ENCODE results near the gene KLHL34.

KLHL34 gene

GRCh38 chrX:21700967-21701366 is 42.8 kb upstream of the KLHL34 start:
- H2AFZ ChIP-seq (ENCODE audit: low read length): no peak overlapping the region
- H3K79me2 ChIP-seq (ENCODE audit: insufficient read depth, low read length): no peaks in the 10 kb centered on the region
- no peaks in the 10 kb centered on the region for H3K27me3 ChIP-seq (ENCODE audit: insufficient read depth, low read length, poor library complexity, severe bottlenecking)
- no peaks in the 10 kb centered on the region for H3K9me3 ChIP-seq (ENCODE audit: insufficient read depth, low read depth, low read length)
- no peaks in the 10 kb centered on the region for H4K20me1 ChIP-seq (ENCODE audit: insufficient read depth, low read length, poor library complexity, severe bottlenecking)
- no peaks in the 10 kb centered on the region for H3K36me3 ChIP-seq (ENCODE audit: insufficient read depth, low read length)
- no peak overlapping the region for H3K9ac ChIP-seq (ENCODE audit: low read depth, low read length, poor library complexity, severe bottlenecking)
- H3K9me2 ChIP-seq (replicated peaks; ENCODE audit: low read depth, low read length): no peaks in the 10 kb centered on the region
- H3K4me2 ChIP-seq (ENCODE audit: low read depth, low read length, poor library complexity, severe bottlenecking): no peak overlapping the region
- no peaks in the 10 kb centered on the region for H3F3A ChIP-seq (ENCODE audit: low read depth)
- H3K4me1 ChIP-seq (ENCODE audit: insufficient read depth, low read length, poor library complexity, severe bottlenecking): no peaks in the 10 kb centered on the region
- H3K4me3 ChIP-seq (ENCODE audit: low read length, poor library complexity, severe bottlenecking): no peak overlapping the region
- TF ChIP-seq, protein P1, sequence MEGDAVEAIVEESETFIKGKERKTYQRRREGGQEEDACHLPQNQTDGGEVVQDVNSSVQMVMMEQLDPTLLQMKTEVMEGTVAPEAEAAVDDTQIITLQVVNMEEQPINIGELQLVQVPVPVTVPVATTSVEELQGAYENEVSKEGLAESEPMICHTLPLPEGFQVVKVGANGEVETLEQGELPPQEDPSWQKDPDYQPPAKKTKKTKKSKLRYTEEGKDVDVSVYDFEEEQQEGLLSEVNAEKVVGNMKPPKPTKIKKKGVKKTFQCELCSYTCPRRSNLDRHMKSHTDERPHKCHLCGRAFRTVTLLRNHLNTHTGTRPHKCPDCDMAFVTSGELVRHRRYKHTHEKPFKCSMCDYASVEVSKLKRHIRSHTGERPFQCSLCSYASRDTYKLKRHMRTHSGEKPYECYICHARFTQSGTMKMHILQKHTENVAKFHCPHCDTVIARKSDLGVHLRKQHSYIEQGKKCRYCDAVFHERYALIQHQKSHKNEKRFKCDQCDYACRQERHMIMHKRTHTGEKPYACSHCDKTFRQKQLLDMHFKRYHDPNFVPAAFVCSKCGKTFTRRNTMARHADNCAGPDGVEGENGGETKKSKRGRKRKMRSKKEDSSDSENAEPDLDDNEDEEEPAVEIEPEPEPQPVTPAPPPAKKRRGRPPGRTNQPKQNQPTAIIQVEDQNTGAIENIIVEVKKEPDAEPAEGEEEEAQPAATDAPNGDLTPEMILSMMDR (conservative IDR thresholded peaks at IDR 0.05; ENCODE audit: low read length): no peak
- no peak for TF ChIP-seq EZH2phosphoT487 (IDR thresholded peaks at IDR 0.05; ENCODE audit: borderline replicate concordance)

GRCh38 chrX:21700275-21700674 is 42.1 kb upstream of the KLHL34 start:
- Histone ChIP-seq H3K36me3 (ENCODE audit: insufficient read depth, low read length) (no peaks in the 10 kb centered on the region), H2AFZ (ENCODE audit: low read length) (no peak overlapping the region)

GRCh38 chrX:21699136-21699535 is 41.0 kb upstream of the KLHL34 start:
- H2AFZ ChIP-seq (ENCODE audit: low read length): no peak overlapping the region
- H3K9me2 ChIP-seq (replicated peaks; ENCODE audit: low read depth, low read length): no peaks in the 10 kb centered on the region
- no peak for TF ChIP-seq EZH2phosphoT487 (IDR thresholded peaks at IDR 0.05; ENCODE audit: borderline replicate concordance)
- TF ChIP-seq, protein P1 (conservative IDR thresholded peaks at IDR 0.05; ENCODE audit: low read length): no peak
- no peaks in the 10 kb centered on the region for H3K4me1 ChIP-seq (ENCODE audit: insufficient read depth, low read length, poor library complexity, severe bottlenecking)
- no peak overlapping the region for H3K9ac ChIP-seq (ENCODE audit: low read depth, low read length, poor library complexity, severe bottlenecking)
- no peaks in the 10 kb centered on the region for H4K20me1 ChIP-seq (ENCODE audit: insufficient read depth, low read length, poor library complexity, severe bottlenecking)
- no peak overlapping the region for H3K4me3 ChIP-seq (ENCODE audit: low read length, poor library complexity, severe bottlenecking)
- H3K79me2 ChIP-seq (ENCODE audit: insufficient read depth, low read length): no peaks in the 10 kb centered on the region
- no peaks in the 10 kb centered on the region for H3K27me3 ChIP-seq (ENCODE audit: insufficient read depth, low read length, poor library complexity, severe bottlenecking)
- no peak overlapping the region for H3K4me2 ChIP-seq (ENCODE audit: low read depth, low read length, poor library complexity, severe bottlenecking)
- H3F3A ChIP-seq (ENCODE audit: low read depth): no peaks in the 10 kb centered on the region
- no peaks in the 10 kb centered on the region for H3K9me3 ChIP-seq (ENCODE audit: insufficient read depth, low read depth, low read length)
- H3K36me3 ChIP-seq (ENCODE audit: insufficient read depth, low read length): no peaks in the 10 kb centered on the region

More at GRCh38 chrX:21700275-21700674, 42.1 kb upstream of the KLHL34 start:
- TF ChIP-seq EZH2phosphoT487 (IDR thresholded peaks at IDR 0.05; ENCODE audit: borderline replicate concordance): no peak
- H3K4me2 ChIP-seq (ENCODE audit: low read depth, low read length, poor library complexity, severe bottlenecking): no peak overlapping the region
- H3K9ac ChIP-seq (ENCODE audit: low read depth, low read length, poor library complexity, severe bottlenecking): no peak overlapping the region
- no peaks in the 10 kb centered on the region for H3K9me3 ChIP-seq (ENCODE audit: insufficient read depth, low read depth, low read length)
- H3K4me3 ChIP-seq (ENCODE audit: low read length, poor library complexity, severe bottlenecking): no peak overlapping the region
- H3F3A ChIP-seq (ENCODE audit: low read depth): no peaks in the 10 kb centered on the region
- no peaks in the 10 kb centered on the region for H3K27me3 ChIP-seq (ENCODE audit: insufficient read depth, low read length, poor library complexity, severe bottlenecking)
- H3K9me2 ChIP-seq (replicated peaks; ENCODE audit: low read depth, low read length): no peaks in the 10 kb centered on the region
- no peaks in the 10 kb centered on the region for H4K20me1 ChIP-seq (ENCODE audit: insufficient read depth, low read length, poor library complexity, severe bottlenecking)
- no peaks in the 10 kb centered on the region for H3K4me1 ChIP-seq (ENCODE audit: insufficient read depth, low read length, poor library complexity, severe bottlenecking)
- no peaks in the 10 kb centered on the region for H3K79me2 ChIP-seq (ENCODE audit: insufficient read depth, low read length)

DNA sequence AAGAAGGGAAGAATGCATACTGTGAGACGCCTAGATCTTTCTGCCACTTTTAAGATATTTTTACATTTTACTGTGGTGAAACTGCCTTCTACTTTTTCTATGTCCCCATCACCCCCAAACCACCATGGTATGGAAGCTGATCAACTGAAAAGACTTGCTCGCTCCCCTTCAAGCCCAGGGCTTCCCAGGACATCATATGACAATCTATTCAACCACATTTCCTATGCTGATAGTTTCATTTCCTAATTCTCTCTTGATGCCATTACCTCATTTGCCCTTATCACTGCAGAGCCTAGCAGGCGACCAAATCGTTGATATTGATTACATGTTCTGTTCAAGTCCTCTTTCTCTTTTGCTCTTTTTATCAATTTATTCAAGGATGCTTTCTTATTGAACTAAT is 40.1 kb upstream of the KLHL34 start:
- H3K79me2 ChIP-seq (ENCODE audit: insufficient read depth, low read length): no peaks in the 10 kb centered on the region
- H3K9me2 ChIP-seq (replicated peaks; ENCODE audit: low read depth, low read length): no peaks in the 10 kb centered on the region
- TF ChIP-seq EZH2phosphoT487 (IDR thresholded peaks at IDR 0.05; ENCODE audit: borderline replicate concordance): no peak
- TF ChIP-seq, protein P1 (conservative IDR thresholded peaks at IDR 0.05; ENCODE audit: low read length): no peak
- H3K27me3 ChIP-seq (ENCODE audit: insufficient read depth, low read length, poor library complexity, severe bottlenecking): no peaks in the 10 kb centered on the region
- no peak overlapping the region for H3K9ac ChIP-seq (ENCODE audit: low read depth, low read length, poor library complexity, severe bottlenecking)
- no peaks in the 10 kb centered on the region for H3F3A ChIP-seq (ENCODE audit: low read depth)
- H2AFZ ChIP-seq (ENCODE audit: low read length): no peak overlapping the region
- H3K4me1 ChIP-seq (ENCODE audit: insufficient read depth, low read length, poor library complexity, severe bottlenecking): no peaks in the 10 kb centered on the region
- H4K20me1 ChIP-seq (ENCODE audit: insufficient read depth, low read length, poor library complexity, severe bottlenecking): no peaks in the 10 kb centered on the region
- no peak overlapping the region for H3K4me2 ChIP-seq (ENCODE audit: low read depth, low read length, poor library complexity, severe bottlenecking)
- H3K4me3 ChIP-seq (ENCODE audit: low read length, poor library complexity, severe bottlenecking): no peak overlapping the region
- no peaks in the 10 kb centered on the region for H3K36me3 ChIP-seq (ENCODE audit: insufficient read depth, low read length)
- no peaks in the 10 kb centered on the region for H3K9me3 ChIP-seq (ENCODE audit: insufficient read depth, low read depth, low read length)
